Right lobe of liver (tissue), 4 donors: Measurements from ENCODE around the gene CRACDL.

Source experiments
- POLR2A ChIP-seq: fragments of 450-650 bp; IDR thresholded peaks from one replicate; pipeline ENCODE4 v1.6.1; 2017; ENCODE audit warnings: antibody characterized with exemption, mild to moderate bottlenecking
- TF ChIP-seq, protein P1 (sequence below), 4 donors: fragments of 200-600 bp in 3 of 4; fragments of 450-650 bp in 1 of 4; IDR thresholded peaks; one replicate each; pipeline versions ENCODE4 v1.5.1 to v1.8.0; 2016 to 2022; ENCODE audit warnings: antibody characterized with exemption in 4 of 4, mild to moderate bottlenecking in 2 of 4
- donor health status: DM: no; HTN: no; CAD: no.
- donor health status: DM: no; HTN: no; CAD: no.
- donor health status: DM: no; HTN: yes; CAD: no.

DNA sequence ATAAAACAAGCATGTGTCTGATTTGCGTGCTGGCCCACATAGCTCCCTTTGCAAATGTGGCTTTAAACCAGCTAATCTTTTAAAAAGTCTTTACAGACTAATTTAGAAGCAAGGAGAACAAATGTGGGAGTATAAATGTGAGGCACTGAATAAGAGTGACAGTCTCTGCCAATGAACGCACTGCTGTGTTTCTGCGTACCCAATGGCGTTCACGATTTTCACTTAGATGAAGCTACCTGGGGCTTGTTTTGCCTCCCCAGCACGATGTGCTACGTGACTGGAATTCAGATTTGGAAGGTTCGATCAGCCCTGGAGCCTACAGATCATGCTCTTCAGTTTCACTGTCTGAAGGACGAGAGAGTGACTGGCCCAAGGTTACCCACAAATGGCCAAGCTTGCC lies 10.8 kb upstream of the CRACDL start:
- TF ChIP-seq, protein P1, sequence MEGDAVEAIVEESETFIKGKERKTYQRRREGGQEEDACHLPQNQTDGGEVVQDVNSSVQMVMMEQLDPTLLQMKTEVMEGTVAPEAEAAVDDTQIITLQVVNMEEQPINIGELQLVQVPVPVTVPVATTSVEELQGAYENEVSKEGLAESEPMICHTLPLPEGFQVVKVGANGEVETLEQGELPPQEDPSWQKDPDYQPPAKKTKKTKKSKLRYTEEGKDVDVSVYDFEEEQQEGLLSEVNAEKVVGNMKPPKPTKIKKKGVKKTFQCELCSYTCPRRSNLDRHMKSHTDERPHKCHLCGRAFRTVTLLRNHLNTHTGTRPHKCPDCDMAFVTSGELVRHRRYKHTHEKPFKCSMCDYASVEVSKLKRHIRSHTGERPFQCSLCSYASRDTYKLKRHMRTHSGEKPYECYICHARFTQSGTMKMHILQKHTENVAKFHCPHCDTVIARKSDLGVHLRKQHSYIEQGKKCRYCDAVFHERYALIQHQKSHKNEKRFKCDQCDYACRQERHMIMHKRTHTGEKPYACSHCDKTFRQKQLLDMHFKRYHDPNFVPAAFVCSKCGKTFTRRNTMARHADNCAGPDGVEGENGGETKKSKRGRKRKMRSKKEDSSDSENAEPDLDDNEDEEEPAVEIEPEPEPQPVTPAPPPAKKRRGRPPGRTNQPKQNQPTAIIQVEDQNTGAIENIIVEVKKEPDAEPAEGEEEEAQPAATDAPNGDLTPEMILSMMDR (IDR thresholded peaks at IDR 0.05): no peak
- no peak for TF ChIP-seq POLR2A
